ENCODE data around the gene CX3CR1. TPM values are rescaled to one million over a fixed set of nuclear protein-coding genes. Genes with fewer than 3 reads are reported as not detected.

The CX3CR1 gene
- total and polyA plus RNA-seq, 2 of the 4 experiments (the other 2 are of a cell fraction): not detected

GRCh38 chr3:39292961-39293360, 13.1 kb upstream of the CX3CR1 start:
- no peak overlapping the region for H4K5ac ChIP-seq (ENCODE audit: low read depth, low read length)
- H3K79me1 ChIP-seq (ENCODE audit: low read depth in 1 of 2, low read length in 2 of 2): no peaks in the 10 kb centered on the region
- H2AFZ ChIP-seq (replicated peaks; ENCODE audit: low read length, poor library complexity): no peak overlapping the region
- CTCF ChIA-PET: interaction anchor here (0.8 to 4.4 kb wide), 7 partner anchors 103 to 420 kb away, joined by 3 to 41 read pairs (median 3); no protein-coding TSS in a partner anchor
- H3K56ac ChIP-seq (ENCODE audit: extremely low read depth, insufficient read depth, low read length): no peak overlapping the region
- dilution Hi-C loops (cut with HindIII; ENCODE audit: low sequenced_read_pairs, unreplicated experiment) (no loop called here), intact Hi-C loops (cut with micrococcal nuclease) (loop anchor here (1.0 kb wide), 1 partner anchor 167 kb away; no protein-coding TSS in a partner anchor), in situ Hi-C loops (cut with MboI; ENCODE audit: low sequenced_read_pairs) (no loop called here)
- H2BK5ac ChIP-seq (ENCODE audit: low read depth, low read length, poor library complexity, severe bottlenecking): no peak overlapping the region
- H3K18ac ChIP-seq (ENCODE audit: low read depth, low read length): no peak overlapping the region
- POLR2A ChIA-PET (ENCODE audit: unreplicated experiment): no interaction called here
- DNase-seq (no peak), ATAC-seq (ENCODE audit: low read depth) (no peak)
- H2BK20ac ChIP-seq (ENCODE audit: low read depth, low read length): no peak overlapping the region
- no peak overlapping the region for H3K4me2 ChIP-seq (ENCODE audit: low read depth, low read length)
- no peak overlapping the region for H3K23ac ChIP-seq (ENCODE audit: low read depth, low read length)
- no peak overlapping the region for H2AK9ac ChIP-seq (replicated peaks; ENCODE audit: low read depth, low read length, poor library complexity)
- H3K9me1 ChIP-seq (ENCODE audit: insufficient read depth, low read length): no peaks in the 10 kb centered on the region
- no peak overlapping the region for H2BK15ac ChIP-seq (ENCODE audit: low read depth, low read length)
- H2AK5ac ChIP-seq (ENCODE audit: low read depth, low read length): no peak overlapping the region
- BruUV-seq (replicated peaks): no TSS peak
- H3K4ac ChIP-seq (ENCODE audit: low read depth, low read length): no peak overlapping the region
- TF ChIP-seq MAZ (IDR thresholded peaks at IDR 0.05; ENCODE audit: borderline replicate concordance, low read depth, low read length) (no peak), CTCF (conservative IDR thresholded peaks at IDR 0.05; ENCODE audit: low read depth, low read length) (no peak), MAFK (IDR thresholded peaks at IDR 0.05; ENCODE audit: low read depth, low read length) (no peak), CEBPB (IDR thresholded peaks at IDR 0.05; ENCODE audit: low read depth, low read length) (no peak)
- H4K20me1 ChIP-seq (ENCODE audit: insufficient read depth, low read length): no peaks in the 10 kb centered on the region; the same call in 1 of the 2 replicates
- H3K14ac ChIP-seq (replicated peaks; ENCODE audit: low read depth, low read length): no peak overlapping the region
- 20% methylated on average over 1 of the region's 4 CpGs; no CpG with 5 or more reads in 1 of the 2 experiments for WGBS, 2 experiments (ENCODE audit: extremely low coverage in 2 of 2, insufficient read length in 1 of 2)
- H3K4me1 ChIP-seq (ENCODE audit: control insufficient read depth, insufficient read depth, low read length): no peaks in the 10 kb centered on the region
- no peak overlapping the region for H4K91ac ChIP-seq (ENCODE audit: insufficient read depth, low read depth, low read length)
- no peak overlapping the region for H3K27ac ChIP-seq (ENCODE audit: insufficient read depth, low read length)
- no peak overlapping the region for H2BK120ac ChIP-seq (ENCODE audit: low read depth, low read length)
- peaks cover 2% of the 10 kb centered on the region; the same call in 1 of the 2 replicates for H3K27me3 ChIP-seq (ENCODE audit: control insufficient read depth, insufficient read depth, low read length)
- no peaks in the 10 kb centered on the region for H3K9me3 ChIP-seq (ENCODE audit: control insufficient read depth, insufficient read depth, low read length)
- H3K36me3 ChIP-seq (ENCODE audit: control insufficient read depth, insufficient read depth, low read length): no peaks in the 10 kb centered on the region
- H3K9ac ChIP-seq (ENCODE audit: low read depth, low read length): no peak overlapping the region
- H4K8ac ChIP-seq (ENCODE audit: low read depth in 2 of 2, low read length in 2 of 2): no peak overlapping the region
- H3K4me3 ChIP-seq (ENCODE audit: insufficient read depth, low read depth, low read length): no peak overlapping the region
